ENCODE measurements around the gene CLMP. TPM values are rescaled to one million over a fixed set of nuclear protein-coding genes. Genes with fewer than 3 reads are reported as not detected.
A peak's percentile ranks its signal among the peaks of the same experiment; 100 is the strongest.

CLMP gene
- total and polyA plus RNA-seq, 2 experiments from 2014 or later, result 7.1 to 18.4 TPM

- Mint-ChIP-seq H3K9me3 (0 out of 3 replicates have a peak, but pooled peaks cover 2% of the 10 kb centered on the region), H3K4me1 (peaks cover 32% of the 10 kb centered on the region), H3K27me3 (ENCODE audit: insufficient read depth, low read depth, poor library complexity) (peaks cover 22% of the 10 kb centered on the region), H3K4me3 (no peak overlapping the region), H3K27ac (no peak overlapping the region), H3K36me3 (ENCODE audit: low read depth) (peaks cover 8% of the 10 kb centered on the region; the same call in 1 of the 3 replicates)
- Histone ChIP-seq H3K36me3 (ENCODE audit: insufficient read depth) (no peaks in the 10 kb centered on the region), H3K27me3 (ENCODE audit: insufficient read depth) (no peaks in the 10 kb centered on the region), H3K27ac (ENCODE audit: low read depth) (no peak overlapping the region; the same call in 1 of the 2 replicates), H3F3A (replicated peaks; ENCODE audit: low read depth) (peaks cover 13% of the 10 kb centered on the region; the same call in 1 of the 2 replicates), H3K4me1 (ENCODE audit: insufficient read depth) (peaks cover 40% of the 10 kb centered on the region), H3K9me2 (ENCODE audit: insufficient read depth) (no peaks in the 10 kb centered on the region), H3K4me2 (peak overlapping the region; percentile 56; the same call in 1 of the 2 replicates), H3K4me3 (no peak overlapping the region), H2AFZ (peak overlapping the region; percentile 74; the same call in 1 of the 2 replicates), H4K20me1 (replicated peaks; ENCODE audit: insufficient read depth) (no peaks in the 10 kb centered on the region), H3K79me2 (replicated peaks; ENCODE audit: insufficient read depth) (no peaks in the 10 kb centered on the region)
- DNase-seq (ENCODE audit: low spot score), result peak; percentile 47
- TF ChIP-seq POLR2AphosphoS5 (IDR thresholded peaks at IDR 0.05; ENCODE audit: low read depth), result no peak
- ATAC-seq, result no peak; the same call in 1 of the 3 replicates
Measured at GRCh38 chr11:123211981-123212380, 16.9 kb upstream of the CLMP start.

- Histone ChIP-seq H3K36me3 (ENCODE audit: insufficient read depth) (no peaks in the 10 kb centered on the region), H4K20me1 (replicated peaks; ENCODE audit: insufficient read depth) (no peaks in the 10 kb centered on the region), H3K4me2 (peak overlapping the region; percentile 56), H3K79me2 (replicated peaks; ENCODE audit: insufficient read depth) (no peaks in the 10 kb centered on the region), H2AFZ (peak overlapping the region; percentile 95), H3K27ac (ENCODE audit: low read depth) (no peak overlapping the region), H3K4me3 (no peak overlapping the region), H3K9me2 (ENCODE audit: insufficient read depth) (no peaks in the 10 kb centered on the region), H3F3A (replicated peaks; ENCODE audit: low read depth) (0 out of 2 replicates have a peak, but pooled peaks cover 13% of the 10 kb centered on the region), H3K27me3 (ENCODE audit: insufficient read depth) (no peaks in the 10 kb centered on the region), H3K4me1 (ENCODE audit: insufficient read depth) (peaks cover 41% of the 10 kb centered on the region)
- Mint-ChIP-seq H3K9me3 (no peaks in the 10 kb centered on the region), H3K27me3 (ENCODE audit: insufficient read depth, low read depth, poor library complexity) (peaks cover 20% of the 10 kb centered on the region), H3K36me3 (ENCODE audit: low read depth) (peaks cover 6% of the 10 kb centered on the region; the same call in 1 of the 3 replicates), H3K27ac (0 out of 2 replicates have a peak overlapping the region, but pooled peaks have one; percentile 32), H3K4me3 (no peak overlapping the region), H3K4me1 (peaks cover 32% of the 10 kb centered on the region)
- DNase-seq (ENCODE audit: low spot score) (no peak), ATAC-seq (peak; percentile 32)
- TF ChIP-seq ZNF114 (CRISPR knock-in tag; IDR thresholded peaks at IDR 0.05) (no peak), CREB1 (CRISPR knock-in tag; IDR thresholded peaks at IDR 0.05; ENCODE audit: low read depth) (no peak), JUNB (IDR thresholded peaks at IDR 0.05; ENCODE audit: unreplicated experiment) (no peak), CTCF (conservative IDR thresholded peaks at IDR 0.05; ENCODE audit: low read depth in 2 of 2) (no peak), STAT1 (IDR thresholded peaks at IDR 0.05; ENCODE audit: unreplicated experiment) (no peak), ETS1 (IDR thresholded peaks at IDR 0.05) (no peak), POLR2AphosphoS5 (IDR thresholded peaks at IDR 0.05; ENCODE audit: low read depth) (no peak), ZNF331 (CRISPR knock-in tag; IDR thresholded peaks at IDR 0.05; ENCODE audit: low read depth) (no peak), EZH2 (IDR thresholded peaks at IDR 0.05; ENCODE audit: low read depth, unreplicated experiment) (no peak), EZH2phosphoT487 (IDR thresholded peaks at IDR 0.05; ENCODE audit: unreplicated experiment) (no peak), NANOG (IDR thresholded peaks at IDR 0.05; ENCODE audit: borderline replicate concordance) (no peak), ZNF462 (CRISPR knock-in tag; IDR thresholded peaks at IDR 0.05) (no peak)
Measured at GRCh38 chr11:123211149-123211852, 16.3 kb upstream of the CLMP start.
